GM21447 (cell line): ENCODE data around the gene TGFBI.
"Not testable (repeated sequence)": the region's sequence is repeated elsewhere in the genome, so short reads cannot be mapped to it uniquely, and the experiment has no call there.

Experiments used
- ATAC-seq: cut with Tn5 transposase; IDR thresholded peaks from one replicate; pipeline ENCODE4 v1.9.1; 2021; ENCODE audit not compliant: unreplicated experiment

The TGFBI gene

GRCh38 chr5:136043968-136044610 lies 15.3 kb downstream of the TGFBI start:
- ATAC-seq, result no peak

- not testable (repeated sequence) for ATAC-seq
Observed at GRCh38 chr5:136045026-136045425, 16.2 kb downstream of the TGFBI start.

- no peak for ATAC-seq
Observed at GRCh38 chr5:136046246-136046645, 17.5 kb downstream of the TGFBI start.

GRCh38 chr5:136047858-136048257 lies 19.1 kb downstream of the TGFBI start:
- ATAC-seq, result no peak

- no peak for ATAC-seq
Observed at GRCh38 chr5:136048966-136049365, 20.2 kb downstream of the TGFBI start.

- no peak for ATAC-seq
Observed at GRCh38 chr5:136051486-136052220, 22.9 kb downstream of the TGFBI start.

GRCh38 chr5:136052692-136053335 lies 24.0 kb downstream of the TGFBI start:
- ATAC-seq, result no peak

GRCh38 chr5:136053336-136054141 lies 24.8 kb downstream of the TGFBI start:
- ATAC-seq, result no peak

GRCh38 chr5:136054142-136055019 lies 25.6 kb downstream of the TGFBI start:
- ATAC-seq, result no peak

- no peak for ATAC-seq
Observed at GRCh38 chr5:136055612-136056309, 27.0 kb downstream of the TGFBI start.

- ATAC-seq, result no peak
Observed at GRCh38 chr5:136056336-136056735, 27.5 kb downstream of the TGFBI start.

- no peak for ATAC-seq
Observed at GRCh38 chr5:136056771-136057335, 28.1 kb downstream of the TGFBI start.

GRCh38 chr5:136057401-136058038 lies 28.7 kb downstream of the TGFBI start:
- ATAC-seq, result no peak

- ATAC-seq, result no peak
Observed at GRCh38 chr5:136058039-136058971, 29.5 kb downstream of the TGFBI start.

GRCh38 chr5:136058972-136059354 lies 30.2 kb downstream of the TGFBI start:
- no peak for ATAC-seq

GRCh38 chr5:136060963-136061362 lies 32.2 kb downstream of the TGFBI start:
- no peak for ATAC-seq

GRCh38 chr5:136061630-136062365 lies 33.0 kb downstream of the TGFBI start:
- no peak for ATAC-seq
